Stimulated activated CD4-positive, alpha-beta T cell treated with anti-CD3 and anti-CD28 coated beads, Interleukin-4, amount 100 ng/mL, for 24 hours (primary cell): ENCODE measurements around the gene ERICH6.

Source experiments
- DNase-seq: peaks from one replicate; pipeline ENCODE4 v3.0.0-alpha.2; 2020

The ERICH6 gene

DNA sequence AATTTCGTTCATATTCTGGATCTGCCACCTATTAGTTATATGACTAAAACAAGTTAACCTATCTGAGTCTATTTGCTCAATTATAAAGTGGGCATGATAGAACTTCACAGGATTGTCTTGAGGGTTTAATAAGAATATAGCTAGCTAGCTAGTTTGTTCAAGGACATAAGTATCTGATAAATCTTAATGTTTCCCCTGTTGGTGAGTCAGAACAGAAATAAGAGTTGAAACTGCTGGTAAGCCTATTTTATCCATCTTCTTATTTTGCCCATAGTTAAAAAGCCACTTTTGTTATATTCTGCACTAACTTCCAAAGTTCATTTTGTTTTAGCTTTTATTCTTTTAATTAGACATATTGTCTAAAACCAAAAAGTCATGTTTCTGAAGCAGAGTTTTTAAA is 91.2 kb downstream of the ERICH6 start:
- no peak for DNase-seq

- DNase-seq: no peak
Observed at GRCh38 chr3:150611666-150612065, 92.1 kb downstream of the ERICH6 start.

DNA sequence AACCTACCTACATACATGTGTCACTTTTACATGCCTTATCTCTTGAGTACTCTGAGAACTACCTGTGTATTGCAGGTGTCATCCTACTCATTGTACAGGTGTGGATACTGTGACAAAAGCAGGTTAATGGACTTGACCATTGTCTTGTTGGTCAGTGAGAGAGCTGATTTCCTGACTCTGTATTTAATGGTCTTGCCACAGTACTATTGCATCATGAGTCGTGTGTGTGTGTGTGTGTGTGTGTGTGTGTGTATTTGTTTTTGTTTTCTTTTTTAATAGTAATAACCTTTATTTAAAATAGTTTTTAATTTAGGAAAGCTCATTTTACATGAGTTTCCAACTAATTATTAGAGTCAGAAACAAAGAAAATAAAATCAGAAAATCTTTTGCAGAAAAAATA is 92.9 kb downstream of the ERICH6 start:
- DNase-seq: no peak

DNA sequence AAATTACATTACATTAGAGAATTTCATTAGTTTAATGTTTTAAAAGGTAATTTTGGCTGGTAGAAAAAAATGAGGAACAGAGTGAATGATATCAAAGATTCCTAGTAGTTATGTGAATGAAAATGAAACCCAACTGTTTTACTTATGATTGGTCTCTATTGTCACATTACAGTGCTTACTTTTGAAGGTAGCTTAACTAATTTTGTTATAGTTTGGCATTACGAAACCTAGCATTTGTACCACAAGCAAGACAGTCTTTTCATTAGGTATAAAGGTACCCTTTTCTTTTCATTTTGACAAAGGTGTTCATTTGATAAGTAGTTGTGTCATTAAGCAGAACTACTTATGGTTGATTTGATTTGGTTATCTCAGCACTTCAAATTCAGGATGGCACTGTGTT is 93.7 kb downstream of the ERICH6 start:
- no peak for DNase-seq
